ENCODE measurements around the gene ALPK3.

The ALPK3 gene

GRCh38 chr15:84816694-84817465 lies at the start of gene ALPK3:
ALPK3 (plus strand) TSS chr15:84817356; CDS start chr15:84817453, 97 bp downstream.
- no peak for DNase-seq

- DNase-seq = no peak
Measured at GRCh38 chr15:84772031-84772430, 45.1 kb upstream of the ALPK3 start.

GRCh38 chr15:84772467-84772866 lies 44.7 kb upstream of the ALPK3 start:
- DNase-seq = no peak

GRCh38 chr15:84773716-84774115 lies 43.4 kb upstream of the ALPK3 start:
- DNase-seq = peak; percentile 43

- no peak for DNase-seq
Measured at GRCh38 chr15:84775867-84776449, 41.2 kb upstream of the ALPK3 start.

- DNase-seq = no peak
Measured at GRCh38 chr15:84778194-84778593, 39.0 kb upstream of the ALPK3 start.

GRCh38 chr15:84780492-84780891 lies 36.7 kb upstream of the ALPK3 start:
- no peak for DNase-seq

GRCh38 chr15:84781495-84781894 lies 35.7 kb upstream of the ALPK3 start:
- no peak for DNase-seq

- DNase-seq = no peak
Measured at GRCh38 chr15:84782346-84782745, 34.8 kb upstream of the ALPK3 start.

GRCh38 chr15:84783493-84784251 lies 33.5 kb upstream of the ALPK3 start:
- no peak for DNase-seq

- no peak for DNase-seq
Measured at GRCh38 chr15:84784262-84784661, 32.9 kb upstream of the ALPK3 start.

GRCh38 chr15:84785053-84785452 lies 32.1 kb upstream of the ALPK3 start:
- DNase-seq = no peak

- no peak for DNase-seq
Measured at GRCh38 chr15:84788500-84788899, 28.7 kb upstream of the ALPK3 start.

- DNase-seq = no peak
Measured at GRCh38 chr15:84789762-84790161, 27.4 kb upstream of the ALPK3 start.

- DNase-seq = no peak
Measured at GRCh38 chr15:84790676-84791075, 26.5 kb upstream of the ALPK3 start.

- DNase-seq = no peak
Measured at GRCh38 chr15:84791763-84792162, 25.4 kb upstream of the ALPK3 start.

- no peak for DNase-seq
Measured at GRCh38 chr15:84793431-84794161, 23.6 kb upstream of the ALPK3 start.

- no peak for DNase-seq
Measured at GRCh38 chr15:84794162-84794547, 23.0 kb upstream of the ALPK3 start.

- no peak for DNase-seq
Measured at GRCh38 chr15:84795186-84795585, 22.0 kb upstream of the ALPK3 start.

GRCh38 chr15:84797212-84797611 lies 19.9 kb upstream of the ALPK3 start:
- DNase-seq = no peak

- no peak for DNase-seq
Measured at GRCh38 chr15:84797801-84798200, 19.4 kb upstream of the ALPK3 start.

GRCh38 chr15:84798436-84798946 lies 18.7 kb upstream of the ALPK3 start:
- DNase-seq = no peak

Measured in SIG-M5 (cell line).